ENCODE results near the gene CD302. TPM values are rescaled to one million over a fixed set of nuclear protein-coding genes. Genes with fewer than 3 reads are reported as not detected.

Gene CD302
- polyA plus RNA-seq, 2 of the 4 experiments (the other 2 are of a cell fraction) = 2.5 to 8.4 TPM

DNA sequence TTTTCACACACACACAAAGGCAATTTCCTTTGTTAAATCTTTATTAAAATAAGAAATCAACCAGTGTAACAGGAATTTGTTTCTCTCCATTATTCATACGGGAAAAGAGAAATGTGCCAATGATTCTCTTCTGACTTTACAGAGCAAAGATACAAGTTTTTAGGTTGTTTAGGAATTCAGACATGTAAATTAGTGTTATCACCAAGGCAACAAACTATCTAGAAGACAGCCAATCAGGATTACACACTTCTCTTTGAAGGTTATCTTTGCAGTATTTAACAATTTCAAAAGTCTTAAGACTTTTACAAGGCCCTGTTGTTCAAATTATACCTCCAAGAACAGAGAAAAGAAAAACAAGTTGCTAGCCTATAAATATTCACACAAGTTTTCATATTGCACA lies 14.5 kb downstream of the CD302 start (continued):
- TF ChIP-seq, protein P1, sequence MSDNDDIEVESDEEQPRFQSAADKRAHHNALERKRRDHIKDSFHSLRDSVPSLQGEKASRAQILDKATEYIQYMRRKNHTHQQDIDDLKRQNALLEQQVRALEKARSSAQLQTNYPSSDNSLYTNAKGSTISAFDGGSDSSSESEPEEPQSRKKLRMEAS (IDR thresholded peaks at IDR 0.05) = no peak
- TF ChIP-seq TP53 (CRISPR knock-in tag; IDR thresholded peaks at IDR 0.05) (no peak), FOSL2 (IDR thresholded peaks at IDR 0.05) (no peak), FOSL2 (CRISPR knock-in tag; IDR thresholded peaks at IDR 0.05) (no peak), SMC3 (IDR thresholded peaks at IDR 0.05) (no peak)

DNA sequence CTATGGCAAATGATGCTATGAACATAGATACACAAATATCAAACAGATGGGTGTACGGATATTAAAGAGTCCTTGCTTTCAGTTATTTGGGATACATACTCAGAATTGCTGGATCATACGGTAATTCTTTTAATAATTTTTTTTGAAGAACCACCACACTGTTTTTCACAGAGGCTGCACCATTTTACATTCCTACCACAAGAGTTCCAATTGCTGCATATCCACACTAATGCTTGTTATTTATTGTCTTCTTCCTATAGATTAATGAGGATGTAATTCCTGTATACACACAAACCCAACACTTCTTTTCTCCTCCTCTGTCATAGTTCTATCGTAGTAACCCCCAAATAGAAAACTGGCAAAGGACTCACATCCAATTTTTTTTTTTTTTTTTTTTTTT lies 21.7 kb downstream of the CD302 start:
- DNase-seq (ENCODE audit: low read depth in 1 of 2, low spot score in 1 of 2) = no peak
- CTCF ChIA-PET = no interaction called here
- Histone ChIP-seq H3K9me3 (no peaks in the 10 kb centered on the region), H3K4me1 (peaks cover 6% of the 10 kb centered on the region), H3K27ac (no peak overlapping the region), H3K4me2 (no peak overlapping the region), H3K4me3 (no peak overlapping the region)
- no peak for FAIRE-seq
- no peak for TF ChIP-seq NPAS2 (CRISPR knock-in tag; IDR thresholded peaks at IDR 0.05; ENCODE audit: borderline replicate concordance)
- TF ChIP-seq, protein P2, sequence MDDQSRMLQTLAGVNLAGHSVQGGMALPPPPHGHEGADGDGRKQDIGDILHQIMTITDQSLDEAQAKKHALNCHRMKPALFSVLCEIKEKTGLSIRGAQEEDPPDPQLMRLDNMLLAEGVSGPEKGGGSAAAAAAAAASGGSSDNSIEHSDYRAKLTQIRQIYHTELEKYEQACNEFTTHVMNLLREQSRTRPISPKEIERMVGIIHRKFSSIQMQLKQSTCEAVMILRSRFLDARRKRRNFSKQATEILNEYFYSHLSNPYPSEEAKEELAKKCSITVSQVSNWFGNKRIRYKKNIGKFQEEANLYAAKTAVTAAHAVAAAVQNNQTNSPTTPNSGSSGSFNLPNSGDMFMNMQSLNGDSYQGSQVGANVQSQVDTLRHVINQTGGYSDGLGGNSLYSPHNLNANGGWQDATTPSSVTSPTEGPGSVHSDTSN (IDR thresholded peaks at IDR 0.05) = no peak
- TF ChIP-seq GATA3 (IDR thresholded peaks at IDR 0.05; ENCODE audit: borderline replicate concordance) = no peak
- TF ChIP-seq RAD21 (conservative IDR thresholded peaks at IDR 0.05 in 1 of 2, IDR thresholded peaks at IDR 0.05 in 1 of 2) = no peak
- TF ChIP-seq ZC3H11A (IDR thresholded peaks at IDR 0.05) = no peak
- TF ChIP-seq, protein P3, sequence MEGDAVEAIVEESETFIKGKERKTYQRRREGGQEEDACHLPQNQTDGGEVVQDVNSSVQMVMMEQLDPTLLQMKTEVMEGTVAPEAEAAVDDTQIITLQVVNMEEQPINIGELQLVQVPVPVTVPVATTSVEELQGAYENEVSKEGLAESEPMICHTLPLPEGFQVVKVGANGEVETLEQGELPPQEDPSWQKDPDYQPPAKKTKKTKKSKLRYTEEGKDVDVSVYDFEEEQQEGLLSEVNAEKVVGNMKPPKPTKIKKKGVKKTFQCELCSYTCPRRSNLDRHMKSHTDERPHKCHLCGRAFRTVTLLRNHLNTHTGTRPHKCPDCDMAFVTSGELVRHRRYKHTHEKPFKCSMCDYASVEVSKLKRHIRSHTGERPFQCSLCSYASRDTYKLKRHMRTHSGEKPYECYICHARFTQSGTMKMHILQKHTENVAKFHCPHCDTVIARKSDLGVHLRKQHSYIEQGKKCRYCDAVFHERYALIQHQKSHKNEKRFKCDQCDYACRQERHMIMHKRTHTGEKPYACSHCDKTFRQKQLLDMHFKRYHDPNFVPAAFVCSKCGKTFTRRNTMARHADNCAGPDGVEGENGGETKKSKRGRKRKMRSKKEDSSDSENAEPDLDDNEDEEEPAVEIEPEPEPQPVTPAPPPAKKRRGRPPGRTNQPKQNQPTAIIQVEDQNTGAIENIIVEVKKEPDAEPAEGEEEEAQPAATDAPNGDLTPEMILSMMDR (IDR thresholded peaks at IDR 0.05) = no peak
- TF ChIP-seq, protein P4, sequence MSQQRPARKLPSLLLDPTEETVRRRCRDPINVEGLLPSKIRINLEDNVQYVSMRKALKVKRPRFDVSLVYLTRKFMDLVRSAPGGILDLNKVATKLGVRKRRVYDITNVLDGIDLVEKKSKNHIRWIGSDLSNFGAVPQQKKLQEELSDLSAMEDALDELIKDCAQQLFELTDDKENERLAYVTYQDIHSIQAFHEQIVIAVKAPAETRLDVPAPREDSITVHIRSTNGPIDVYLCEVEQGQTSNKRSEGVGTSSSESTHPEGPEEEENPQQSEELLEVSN (IDR thresholded peaks at IDR 0.05; ENCODE audit: borderline replicate concordance, low read depth) = no peak
- TF ChIP-seq CBX8 (IDR thresholded peaks at IDR 0.05) = no peak
- no peak for TF ChIP-seq FOXS1 (CRISPR knock-in tag; IDR thresholded peaks at IDR 0.05)
- no peak for TF ChIP-seq CEBPB (IDR thresholded peaks at IDR 0.05)
- no peak for TF ChIP-seq POLR2A (IDR thresholded peaks at IDR 0.05; ENCODE audit: low read length)
- no peak for TF ChIP-seq KDM5A (IDR thresholded peaks at IDR 0.05)
- no peak for TF ChIP-seq BHLHE40 (IDR thresholded peaks at IDR 0.05; ENCODE audit: low read depth, low read length)
- TF ChIP-seq RNF2 (IDR thresholded peaks at IDR 0.05; ENCODE audit: borderline replicate concordance, low read depth) = no peak
- POLR2A ChIA-PET = no interaction called here
- peak in 1 of 2 experiments; percentile 24; a peak in 2 of 6 replicates for ATAC-seq
- WGBS (ENCODE audit: missing lambda C conversion rate) = 94% methylated on average over 3 of the region's 3 CpGs

DNA sequence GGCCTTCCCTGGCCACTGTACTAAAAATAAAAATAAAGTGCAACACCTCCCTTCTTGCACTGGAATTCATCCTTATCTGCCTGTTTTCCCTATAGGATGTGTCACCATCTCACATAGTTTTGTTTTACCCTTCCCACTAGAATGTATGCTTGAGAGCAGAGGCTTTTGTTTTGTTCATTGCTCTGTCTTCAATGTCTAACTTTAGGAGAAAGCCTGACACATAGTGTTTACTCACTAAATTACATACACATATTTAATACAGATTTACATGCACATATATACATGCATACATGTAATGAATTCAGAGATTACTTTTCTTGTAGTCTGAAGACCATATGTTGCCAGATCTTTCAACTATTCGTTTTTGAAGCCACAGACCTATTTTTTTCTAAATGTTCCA lies 23.0 kb downstream of the CD302 start:
- H3K4me1 ChIP-seq = peaks cover 6% of the 10 kb centered on the region
- 79% methylated on average over 1 of the region's 1 CpG for WGBS (ENCODE audit: missing lambda C conversion rate)
- H3K4me2 ChIP-seq = no peak overlapping the region
- H3K27ac ChIP-seq = no peak overlapping the region
- FAIRE-seq = no peak
- no peak overlapping the region for H3K4me3 ChIP-seq
- no peaks in the 10 kb centered on the region for H3K9me3 ChIP-seq
- CTCF ChIA-PET = no interaction called here
- peak; percentile 27 to 44; a peak in 3 of 6 replicates for ATAC-seq
- DNase-seq (ENCODE audit: low read depth in 1 of 2, low spot score in 1 of 2) = no peak
- POLR2A ChIA-PET = no interaction called here
- no peak for TF ChIP-seq EP300 (IDR thresholded peaks at IDR 0.05)
- TF ChIP-seq RCOR1 (IDR thresholded peaks at IDR 0.05; ENCODE audit: low read depth, low read length) = no peak
- TF ChIP-seq HDAC2 (IDR thresholded peaks at IDR 0.05) = no peak
- TF ChIP-seq POLR2AphosphoS2 (conservative IDR thresholded peaks at IDR 0.05; ENCODE audit: low read length) = no peak
- no peak for TF ChIP-seq EHMT2 (IDR thresholded peaks at IDR 0.05; ENCODE audit: low read depth)
- no peak for TF ChIP-seq JUN (IDR thresholded peaks at IDR 0.05)
- no peak for TF ChIP-seq CEBPB (IDR thresholded peaks at IDR 0.05)
- TF ChIP-seq CHD2 (IDR thresholded peaks at IDR 0.05; ENCODE audit: low read length, partially characterized antibody) = no peak
- no peak for TF ChIP-seq SREBF2 (IDR thresholded peaks at IDR 0.05)
- TF ChIP-seq, protein P3 (IDR thresholded peaks at IDR 0.05) = no peak
- TF ChIP-seq NPAS2 (CRISPR knock-in tag; IDR thresholded peaks at IDR 0.05; ENCODE audit: borderline replicate concordance) = no peak
- TF ChIP-seq, protein P5, sequence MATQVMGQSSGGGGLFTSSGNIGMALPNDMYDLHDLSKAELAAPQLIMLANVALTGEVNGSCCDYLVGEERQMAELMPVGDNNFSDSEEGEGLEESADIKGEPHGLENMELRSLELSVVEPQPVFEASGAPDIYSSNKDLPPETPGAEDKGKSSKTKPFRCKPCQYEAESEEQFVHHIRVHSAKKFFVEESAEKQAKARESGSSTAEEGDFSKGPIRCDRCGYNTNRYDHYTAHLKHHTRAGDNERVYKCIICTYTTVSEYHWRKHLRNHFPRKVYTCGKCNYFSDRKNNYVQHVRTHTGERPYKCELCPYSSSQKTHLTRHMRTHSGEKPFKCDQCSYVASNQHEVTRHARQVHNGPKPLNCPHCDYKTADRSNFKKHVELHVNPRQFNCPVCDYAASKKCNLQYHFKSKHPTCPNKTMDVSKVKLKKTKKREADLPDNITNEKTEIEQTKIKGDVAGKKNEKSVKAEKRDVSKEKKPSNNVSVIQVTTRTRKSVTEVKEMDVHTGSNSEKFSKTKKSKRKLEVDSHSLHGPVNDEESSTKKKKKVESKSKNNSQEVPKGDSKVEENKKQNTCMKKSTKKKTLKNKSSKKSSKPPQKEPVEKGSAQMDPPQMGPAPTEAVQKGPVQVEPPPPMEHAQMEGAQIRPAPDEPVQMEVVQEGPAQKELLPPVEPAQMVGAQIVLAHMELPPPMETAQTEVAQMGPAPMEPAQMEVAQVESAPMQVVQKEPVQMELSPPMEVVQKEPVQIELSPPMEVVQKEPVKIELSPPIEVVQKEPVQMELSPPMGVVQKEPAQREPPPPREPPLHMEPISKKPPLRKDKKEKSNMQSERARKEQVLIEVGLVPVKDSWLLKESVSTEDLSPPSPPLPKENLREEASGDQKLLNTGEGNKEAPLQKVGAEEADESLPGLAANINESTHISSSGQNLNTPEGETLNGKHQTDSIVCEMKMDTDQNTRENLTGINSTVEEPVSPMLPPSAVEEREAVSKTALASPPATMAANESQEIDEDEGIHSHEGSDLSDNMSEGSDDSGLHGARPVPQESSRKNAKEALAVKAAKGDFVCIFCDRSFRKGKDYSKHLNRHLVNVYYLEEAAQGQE (IDR thresholded peaks at IDR 0.05) = no peak
- no peak for TF ChIP-seq PHF8 (IDR thresholded peaks at IDR 0.05; ENCODE audit: borderline replicate concordance, low read depth)
